Middle frontal gyrus (tissue), 1 donor: ENCODE results near the gene ASTN1.

ENCODE experiments used
- DNase-seq: peaks from one replicate; pipeline ENCODE4 v3.0.0-alpha.2; 2015; ENCODE audit warnings: low spot score; ENCODE audit errors: extremely low spot score

Gene ASTN1

GRCh38 chr1:177043597-177043996 is 120.9 kb downstream of the ASTN1 start:
- no peak for DNase-seq

GRCh38 chr1:177035586-177035985 is 128.9 kb downstream of the ASTN1 start:
- DNase-seq = no peak

GRCh38 chr1:177033628-177034027 is 130.9 kb downstream of the ASTN1 start:
- no peak for DNase-seq

GRCh38 chr1:177032434-177032833 is 132.1 kb downstream of the ASTN1 start:
- DNase-seq = no peak

- no peak for DNase-seq
Observed at GRCh38 chr1:177024623-177025022, 139.9 kb downstream of the ASTN1 start.

- no peak for DNase-seq
Observed at GRCh38 chr1:177023726-177024125, 140.8 kb downstream of the ASTN1 start.

- DNase-seq = no peak
Observed at GRCh38 chr1:177023249-177023648, 141.3 kb downstream of the ASTN1 start.

- DNase-seq = peak; percentile 26
Observed at GRCh38 chr1:177021687-177022086, 142.8 kb downstream of the ASTN1 start.

- peak; percentile 53 for DNase-seq
Observed at GRCh38 chr1:177020851-177021589, 143.5 kb downstream of the ASTN1 start.

GRCh38 chr1:177017287-177017852 is 147.1 kb downstream of the ASTN1 start:
- DNase-seq = no peak

- DNase-seq = peak; percentile 37
Observed at GRCh38 chr1:177014325-177014724, 150.2 kb downstream of the ASTN1 start.

GRCh38 chr1:177012342-177012925 is 152.1 kb downstream of the ASTN1 start:
- DNase-seq = no peak

GRCh38 chr1:177011508-177011907 is 153.0 kb downstream of the ASTN1 start:
- no peak for DNase-seq

- no peak for DNase-seq
Observed at GRCh38 chr1:177010211-177010825, 154.2 kb downstream of the ASTN1 start.

- DNase-seq = no peak
Observed at GRCh38 chr1:177008653-177009052, 155.9 kb downstream of the ASTN1 start.

- no peak for DNase-seq
Observed at GRCh38 chr1:177007437-177008161, 156.9 kb downstream of the ASTN1 start.

- no peak for DNase-seq
Observed at GRCh38 chr1:177002891-177003290, 161.6 kb downstream of the ASTN1 start.

- DNase-seq = no peak
Observed at GRCh38 chr1:177001556-177001955, 163.0 kb downstream of the ASTN1 start.

GRCh38 chr1:176998183-176998795 is 166.2 kb downstream of the ASTN1 start:
- no peak for DNase-seq

GRCh38 chr1:176996456-176997090 is 167.9 kb downstream of the ASTN1 start:
- no peak for DNase-seq
